GM23248 (cell line): ENCODE results near the gene UIMC1. TPM values are rescaled to one million over a fixed set of nuclear protein-coding genes. Genes with fewer than 3 reads are reported as not detected.

Experiments
- DNase-seq: peaks from one replicate; pipeline ENCODE4 v3.0.0-alpha.2; 2015
- H2AFZ ChIP-seq: fragments of 200-600 bp; sonication (generic); 2 replicates; pipeline ENCODE4 v1.6.1; 2016; ENCODE audit warnings: antibody characterized with exemption
- H3F3A ChIP-seq: fragments of 200-600 bp; sonication (generic); 2 replicates; pipeline ENCODE4 v1.6.1; 2016; ENCODE audit warnings: mild to moderate bottlenecking, antibody characterized with exemption, mixed run types; ENCODE audit not compliant: insufficient read depth
- H3K27ac ChIP-seq: fragments of 200-600 bp; sonication (generic); 2 replicates; pipeline ENCODE4 v1.5.1; 2016; ENCODE audit warnings: mild to moderate bottlenecking
- H3K27me3 ChIP-seq: fragments of 200-600 bp; sonication (generic); replicated peaks from 2 replicates; pipeline ENCODE4 v1.6.1; 2016; ENCODE audit warnings: mild to moderate bottlenecking; ENCODE audit not compliant: insufficient read depth
- H3K36me3 ChIP-seq: fragments of 200-600 bp; sonication (generic); 2 replicates; pipeline ENCODE4 v1.6.1; 2016; ENCODE audit warnings: low read depth, mild to moderate bottlenecking
- H3K4me1 ChIP-seq: fragments of 200-600 bp; sonication (generic); 2 replicates; pipeline ENCODE4 v1.6.1; 2016; ENCODE audit warnings: mild to moderate bottlenecking; ENCODE audit not compliant: insufficient read depth
- H3K4me2 ChIP-seq: fragments of 200-600 bp; sonication (generic); one replicate; pipeline ENCODE4 v1.6.1; 2016; ENCODE audit warnings: mild to moderate bottlenecking; ENCODE audit not compliant: unreplicated experiment
- H3K4me3 ChIP-seq: fragments of 200-600 bp; sonication (generic); 2 replicates; pipeline ENCODE4 v1.5.1; 2016; ENCODE audit warnings: mild to moderate bottlenecking
- H3K79me2 ChIP-seq: fragments of 200-600 bp; sonication (generic); 2 replicates; pipeline ENCODE4 v1.6.1; 2016; ENCODE audit warnings: mild to moderate bottlenecking; ENCODE audit not compliant: insufficient read depth
- H3K9ac ChIP-seq: fragments of 200-600 bp; sonication (generic); 2 replicates; pipeline ENCODE4 v1.6.1; 2016; ENCODE audit warnings: mild to moderate bottlenecking
- H3K9me2 ChIP-seq: fragments of 200-600 bp; sonication (generic); 2 replicates; pipeline ENCODE4 v1.6.1; 2016; ENCODE audit warnings: mixed run types, mild to moderate bottlenecking, moderate library complexity; ENCODE audit not compliant: insufficient read depth
- H3K9me3 ChIP-seq: fragments of 200-600 bp; sonication (generic); one replicate; pipeline ENCODE4 v1.6.1; 2017; ENCODE audit warnings: low read depth
- H4K20me1 ChIP-seq: fragments of 200-600 bp; sonication (generic); 2 replicates; pipeline ENCODE4 v1.6.0; 2016; ENCODE audit not compliant: insufficient read depth
- EZH2 ChIP-seq: fragments of 200-600 bp; sonication (generic); IDR thresholded peaks from 2 replicates; pipeline ENCODE4 v1.6.1; 2018; ENCODE audit warnings: antibody characterized with exemption, mild to moderate bottlenecking; ENCODE audit not compliant: insufficient read depth, poor library complexity, severe bottlenecking
- EZH2phosphoT487 ChIP-seq: fragments of 200-600 bp; sonication (generic); IDR thresholded peaks from 2 replicates; pipeline ENCODE4 v1.6.1; 2018; ENCODE audit warnings: antibody characterized with exemption, moderate library complexity, mild to moderate bottlenecking, low read depth; ENCODE audit not compliant: insufficient read depth
- WGBS, 2 experiments: methylation state at CpG; one replicate each; pipeline ENCODE4 v1.1.6; 2015 to 2017; ENCODE audit warnings: low lambda C conversion rate in 2 of 2, low coverage in 1 of 2; ENCODE audit errors: missing lambda C conversion rate in 2 of 2; 5-methylcytosine and 5-hydroxymethylcytosine counted together
- in situ Hi-C: fragments of 300-500 bp; cut with MboI; formaldehyde crosslinking; loops from 2 replicates; pipeline ENCODE4 v1.15.0; 2020
- polyA plus RNA-seq: library from polyadenylated mRNA; unstranded; fragments of >200 nt; fragmentation: Nextera tagmentation; extraction: Ambion mirVana; gene quantifications from 2 replicates; pipeline ENCODE4 v1.2.1, GENCODE V29; 2016
- total RNA-seq: library from RNA; depleted of rRNA; stranded (reverse); fragments of >200 nt; shearing (Covaris generic); gene quantifications from 2 replicates; pipeline ENCODE4 v1.2.3, GENCODE V29; 2014

Gene UIMC1
- total and polyA plus RNA-seq, 2 experiments from 2014 or later = 18.4 to 27.6 TPM

- no peak overlapping the region for H3K4me3 ChIP-seq
- H3K9me2 ChIP-seq = no peaks in the 10 kb centered on the region
- H2AFZ ChIP-seq = no peak overlapping the region
- H3K79me2 ChIP-seq = no peaks in the 10 kb centered on the region
- TF ChIP-seq EZH2phosphoT487 (no peak), EZH2 (no peak)
- H3K4me2 ChIP-seq = no peak overlapping the region
- H3K27ac ChIP-seq = no peak overlapping the region
- no peak for DNase-seq
- in situ Hi-C loops = no loop called here
- no peaks in the 10 kb centered on the region for H3F3A ChIP-seq
- no peak overlapping the region for H3K9ac ChIP-seq
- no peaks in the 10 kb centered on the region for H4K20me1 ChIP-seq
- H3K36me3 ChIP-seq = no peaks in the 10 kb centered on the region
- peaks cover 11% of the 10 kb centered on the region; the same call in 1 of the 2 replicates for H3K27me3 ChIP-seq
- 69 to 72% methylated on average over 24 to 25 of the region's 25 CpGs for WGBS, 2 experiments
- H3K4me1 ChIP-seq = no peaks in the 10 kb centered on the region
- no peaks in the 10 kb centered on the region for H3K9me3 ChIP-seq
These were observed 124.6 kb downstream of the UIMC1 start for GRCh38 chr5:176881816-176882566.

DNA sequence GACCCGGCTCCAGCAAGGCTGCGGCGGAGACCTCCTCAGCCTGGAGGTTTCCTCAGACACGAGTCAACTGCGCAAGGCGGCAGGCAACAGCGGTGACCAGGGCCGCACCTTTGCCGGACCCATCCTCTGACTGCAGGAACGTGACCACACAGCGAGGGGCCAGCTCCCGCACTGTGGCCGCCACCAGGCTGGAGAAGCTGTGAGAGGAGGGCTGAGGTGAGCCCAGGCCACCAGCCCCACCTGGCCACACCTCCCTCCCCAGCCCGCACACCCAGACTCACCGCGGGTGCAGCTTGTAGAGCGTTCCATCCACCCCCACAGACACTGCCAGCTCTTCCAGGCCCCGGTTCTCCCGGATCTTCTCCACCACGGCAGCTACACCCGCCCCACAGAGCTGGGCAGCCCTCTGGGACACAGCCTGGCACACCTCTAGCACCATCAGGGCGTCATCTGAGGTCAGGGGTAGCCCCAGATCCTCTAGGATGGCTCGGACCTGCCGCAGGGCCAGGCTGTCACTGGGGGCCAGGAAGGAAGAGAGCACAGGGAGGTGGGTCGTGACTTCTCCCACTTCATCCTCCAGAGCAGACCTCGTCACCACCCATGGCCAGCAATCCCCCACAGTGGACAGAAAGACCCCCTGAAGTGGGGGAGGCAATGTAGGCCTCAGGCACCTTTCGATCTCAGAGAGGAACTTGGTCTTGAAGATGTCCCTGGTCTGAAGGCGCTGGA is 125.4 kb downstream of the UIMC1 start:
- Histone ChIP-seq H4K20me1 (no peaks in the 10 kb centered on the region), H3K4me3 (no peak overlapping the region), H3K4me2 (no peak overlapping the region), H3K4me1 (no peaks in the 10 kb centered on the region), H2AFZ (no peak overlapping the region), H3F3A (no peaks in the 10 kb centered on the region), H3K79me2 (no peaks in the 10 kb centered on the region), H3K9me3 (no peaks in the 10 kb centered on the region), H3K36me3 (no peaks in the 10 kb centered on the region), H3K27me3 (peaks cover 20% of the 10 kb centered on the region; the same call in 1 of the 2 replicates), H3K9ac (no peak overlapping the region), H3K9me2 (no peaks in the 10 kb centered on the region), H3K27ac (no peak overlapping the region)
- no peak for TF ChIP-seq EZH2
- no peak for TF ChIP-seq EZH2phosphoT487
- 75 to 80% methylated on average over 25 to 26 of the region's 28 CpGs for WGBS, 2 experiments
- DNase-seq = no peak
- in situ Hi-C loops = no loop called here

DNA sequence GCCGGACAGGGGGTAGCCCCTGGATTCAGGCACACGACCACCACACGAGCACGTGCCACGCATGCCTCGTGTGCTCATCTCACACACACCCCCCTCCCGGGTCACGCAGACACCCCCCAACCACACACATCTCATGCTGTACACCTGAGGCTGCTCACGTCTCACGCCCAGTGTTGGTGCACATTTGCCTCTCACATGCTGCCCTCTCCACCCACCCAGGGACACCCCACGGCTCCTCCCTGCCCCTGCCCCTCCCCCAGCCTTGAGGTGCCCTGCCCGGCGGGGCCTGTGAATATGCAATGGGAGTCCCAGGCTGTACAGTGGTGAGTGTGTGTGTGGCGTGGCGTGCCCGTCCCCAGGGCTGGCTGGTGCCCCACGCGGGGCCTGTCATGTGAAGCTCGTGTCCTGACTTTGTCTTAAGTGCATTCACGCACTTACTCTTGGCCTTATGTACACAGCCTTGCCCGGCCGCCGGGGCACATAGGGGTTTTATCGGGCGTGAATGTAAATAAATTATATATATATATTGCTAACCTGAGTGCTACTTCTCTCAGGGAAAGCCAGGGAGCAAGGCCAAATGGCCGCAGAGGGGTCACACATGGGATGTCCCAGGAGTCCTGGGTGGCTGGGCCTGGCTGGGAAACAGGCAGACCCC is 126.1 kb downstream of the UIMC1 start:
- no peaks in the 10 kb centered on the region for H3K9me2 ChIP-seq
- no peaks in the 10 kb centered on the region for H4K20me1 ChIP-seq
- H3K36me3 ChIP-seq = no peaks in the 10 kb centered on the region
- in situ Hi-C loops = no loop called here
- H3K27me3 ChIP-seq = peaks cover 26% of the 10 kb centered on the region
- no peaks in the 10 kb centered on the region for H3K9me3 ChIP-seq
- H3F3A ChIP-seq = no peaks in the 10 kb centered on the region
- no peaks in the 10 kb centered on the region for H3K4me1 ChIP-seq
- H3K9ac ChIP-seq = no peak overlapping the region
- H2AFZ ChIP-seq = no peak overlapping the region
- no peak for TF ChIP-seq EZH2
- no peak for TF ChIP-seq EZH2phosphoT487
- no peak overlapping the region for H3K4me2 ChIP-seq
- H3K4me3 ChIP-seq = no peak overlapping the region
- WGBS, 2 experiments = 79 to 83% methylated on average over 23 to 26 of the region's 26 CpGs
- no peak for DNase-seq
- no peaks in the 10 kb centered on the region for H3K79me2 ChIP-seq
- no peak overlapping the region for H3K27ac ChIP-seq

DNA sequence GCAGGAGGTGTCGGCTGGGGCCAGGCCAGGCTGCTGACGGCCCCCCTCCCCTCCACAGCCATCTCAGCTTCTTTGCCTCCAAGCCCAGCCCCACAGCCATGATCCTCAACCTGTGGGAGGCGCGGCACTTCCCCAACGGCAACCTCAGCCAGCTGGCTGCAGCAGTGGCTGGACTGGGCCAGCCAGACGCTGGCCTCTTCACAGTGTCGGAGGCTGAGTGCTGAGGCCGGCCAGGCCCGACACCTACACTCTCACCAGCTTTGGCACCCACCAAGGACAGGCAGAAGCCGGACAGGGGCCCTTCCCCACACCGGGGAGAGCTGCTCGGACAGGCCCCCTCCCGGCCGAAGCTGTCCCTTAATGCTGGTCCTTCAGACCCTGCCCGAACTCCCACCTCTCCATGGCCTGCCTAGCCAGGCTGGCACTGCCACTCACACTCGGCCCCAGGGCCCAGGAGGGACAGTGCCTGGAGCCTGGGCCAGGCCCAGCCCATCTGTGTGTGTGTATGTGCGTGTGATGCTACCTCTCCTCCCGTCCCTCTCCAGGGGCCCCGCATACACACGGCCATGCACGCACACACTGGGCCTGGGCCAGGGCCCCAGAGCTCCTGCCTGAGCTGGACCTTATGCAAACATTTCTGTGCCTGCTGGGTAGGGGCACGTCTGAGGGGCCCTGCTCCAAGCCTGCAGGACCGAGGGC is 126.8 kb downstream of the UIMC1 start:
- Histone ChIP-seq H3K27ac (no peak overlapping the region), H3F3A (no peaks in the 10 kb centered on the region), H3K4me3 (no peak overlapping the region), H3K9ac (no peak overlapping the region), H3K27me3 (peaks cover 33% of the 10 kb centered on the region), H3K36me3 (no peaks in the 10 kb centered on the region), H2AFZ (no peak overlapping the region), H3K4me2 (no peak overlapping the region), H3K79me2 (no peaks in the 10 kb centered on the region), H3K9me2 (no peaks in the 10 kb centered on the region), H3K4me1 (no peaks in the 10 kb centered on the region), H4K20me1 (no peaks in the 10 kb centered on the region), H3K9me3 (no peaks in the 10 kb centered on the region)
- TF ChIP-seq EZH2 (no peak), EZH2phosphoT487 (no peak)
- WGBS, 2 experiments = 46 to 48% methylated on average over 20 to 23 of the region's 23 CpGs
- in situ Hi-C loops = no loop called here
- DNase-seq = no peak
